Ovary (tissue), 3 donors: ENCODE measurements around the gene PIP4K2C.

Experiments used
- EP300 ChIP-seq: sonication (generic); formaldehyde crosslinking; IDR thresholded peaks from one replicate; pipeline ENCODE4 v1.6.1; 2017; ENCODE audit warnings: antibody characterized with exemption
- POLR2A ChIP-seq: fragments of 450-650 bp; IDR thresholded peaks from one replicate; pipeline ENCODE4 v1.6.1; 2017; ENCODE audit warnings: antibody characterized with exemption, mild to moderate bottlenecking, moderate library complexity
- TF ChIP-seq, protein P1 (sequence below), 3 donors: fragments of 450-650 bp in 2 of 3; fragments of 200-600 bp in 1 of 3; IDR thresholded peaks; one replicate each; pipeline versions ENCODE4 v1.5.1 to v1.8.0; 2016 to 2022; ENCODE audit warnings: antibody characterized with exemption in 3 of 3, mild to moderate bottlenecking in 1 of 3
- donor health status: DM: no; HTN: no; CAD: no.

GRCh38 chr12:57553343-57554202 lies 37.4 kb upstream of the PIP4K2C start:
- TF ChIP-seq, protein P1, sequence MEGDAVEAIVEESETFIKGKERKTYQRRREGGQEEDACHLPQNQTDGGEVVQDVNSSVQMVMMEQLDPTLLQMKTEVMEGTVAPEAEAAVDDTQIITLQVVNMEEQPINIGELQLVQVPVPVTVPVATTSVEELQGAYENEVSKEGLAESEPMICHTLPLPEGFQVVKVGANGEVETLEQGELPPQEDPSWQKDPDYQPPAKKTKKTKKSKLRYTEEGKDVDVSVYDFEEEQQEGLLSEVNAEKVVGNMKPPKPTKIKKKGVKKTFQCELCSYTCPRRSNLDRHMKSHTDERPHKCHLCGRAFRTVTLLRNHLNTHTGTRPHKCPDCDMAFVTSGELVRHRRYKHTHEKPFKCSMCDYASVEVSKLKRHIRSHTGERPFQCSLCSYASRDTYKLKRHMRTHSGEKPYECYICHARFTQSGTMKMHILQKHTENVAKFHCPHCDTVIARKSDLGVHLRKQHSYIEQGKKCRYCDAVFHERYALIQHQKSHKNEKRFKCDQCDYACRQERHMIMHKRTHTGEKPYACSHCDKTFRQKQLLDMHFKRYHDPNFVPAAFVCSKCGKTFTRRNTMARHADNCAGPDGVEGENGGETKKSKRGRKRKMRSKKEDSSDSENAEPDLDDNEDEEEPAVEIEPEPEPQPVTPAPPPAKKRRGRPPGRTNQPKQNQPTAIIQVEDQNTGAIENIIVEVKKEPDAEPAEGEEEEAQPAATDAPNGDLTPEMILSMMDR (IDR thresholded peaks at IDR 0.05) = no peak
- TF ChIP-seq POLR2A (no peak), EP300 (no peak)
